ENCODE measurements around the gene MORC2. TPM values are rescaled to one million over a fixed set of nuclear protein-coding genes. Genes with fewer than 3 reads are reported as not detected.
A peak's percentile ranks its signal among the peaks of the same experiment; 100 is the strongest.

MORC2 gene
- total RNA-seq, 1 experiment from 2014 or later = 12.0 TPM

DNA sequence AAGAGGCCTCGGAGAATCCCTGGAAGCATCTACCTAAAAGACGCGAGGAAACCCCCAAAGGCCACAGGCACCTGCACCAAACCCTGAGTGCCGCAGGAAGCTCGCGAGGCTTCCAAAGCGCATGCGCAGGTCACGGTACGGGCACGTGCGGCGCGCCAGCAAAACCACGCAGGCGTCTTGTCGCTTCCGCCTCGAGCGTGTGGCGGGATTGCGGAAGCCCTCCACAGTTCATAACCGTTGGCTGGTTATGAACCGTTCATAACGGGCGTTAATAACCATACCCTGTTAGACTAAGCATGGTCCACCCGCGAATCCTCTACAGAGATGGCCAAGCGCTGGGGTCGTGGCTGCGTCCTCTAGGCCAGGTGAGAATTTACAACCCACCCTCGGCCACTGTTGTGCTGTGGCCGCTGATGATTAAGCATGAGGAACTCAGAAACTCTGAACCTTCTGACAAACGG is 46.4 kb downstream of the MORC2 start:
- Histone ChIP-seq H2AFZ (ENCODE audit: low read length) (no peak overlapping the region), H3K9me3 (ENCODE audit: low read length) (no peaks in the 10 kb centered on the region), H3K4me3 (ENCODE audit: low read length) (no peak overlapping the region), H3K4me2 (ENCODE audit: low read length) (no peak overlapping the region), H3F3A (ENCODE audit: low read length, unreplicated experiment) (no peaks in the 10 kb centered on the region), H3K79me2 (ENCODE audit: low read length) (no peaks in the 10 kb centered on the region), H3K27ac (ENCODE audit: low read length) (no peak overlapping the region), H3K36me3 (ENCODE audit: low read depth, low read length) (no peaks in the 10 kb centered on the region), H3K4me1 (ENCODE audit: insufficient read depth, low read length) (no peaks in the 10 kb centered on the region), H3K9me2 (replicated peaks; ENCODE audit: low read length) (no peaks in the 10 kb centered on the region), H4K20me1 (ENCODE audit: low read length) (no peaks in the 10 kb centered on the region), H3K27me3 (ENCODE audit: low read length) (no peaks in the 10 kb centered on the region), H3K9ac (ENCODE audit: low read length) (no peak overlapping the region)
- CTCF ChIA-PET = no interaction called here
- BruUV-seq (replicated peaks) = no TSS peak
- ATAC-seq = no peak
- DNase-seq = no peak
- intact Hi-C loops (cut with micrococcal nuclease) = no loop called here
- POLR2A ChIA-PET (ENCODE audit: unreplicated experiment) = no interaction called here
- no peak for TF ChIP-seq EZH2 (IDR thresholded peaks at IDR 0.05; ENCODE audit: low read length, unreplicated experiment)
- TF ChIP-seq EZH2phosphoT487 (IDR thresholded peaks at IDR 0.05; ENCODE audit: borderline replicate concordance, low read length) = no peak
- TF ChIP-seq, protein P1, sequence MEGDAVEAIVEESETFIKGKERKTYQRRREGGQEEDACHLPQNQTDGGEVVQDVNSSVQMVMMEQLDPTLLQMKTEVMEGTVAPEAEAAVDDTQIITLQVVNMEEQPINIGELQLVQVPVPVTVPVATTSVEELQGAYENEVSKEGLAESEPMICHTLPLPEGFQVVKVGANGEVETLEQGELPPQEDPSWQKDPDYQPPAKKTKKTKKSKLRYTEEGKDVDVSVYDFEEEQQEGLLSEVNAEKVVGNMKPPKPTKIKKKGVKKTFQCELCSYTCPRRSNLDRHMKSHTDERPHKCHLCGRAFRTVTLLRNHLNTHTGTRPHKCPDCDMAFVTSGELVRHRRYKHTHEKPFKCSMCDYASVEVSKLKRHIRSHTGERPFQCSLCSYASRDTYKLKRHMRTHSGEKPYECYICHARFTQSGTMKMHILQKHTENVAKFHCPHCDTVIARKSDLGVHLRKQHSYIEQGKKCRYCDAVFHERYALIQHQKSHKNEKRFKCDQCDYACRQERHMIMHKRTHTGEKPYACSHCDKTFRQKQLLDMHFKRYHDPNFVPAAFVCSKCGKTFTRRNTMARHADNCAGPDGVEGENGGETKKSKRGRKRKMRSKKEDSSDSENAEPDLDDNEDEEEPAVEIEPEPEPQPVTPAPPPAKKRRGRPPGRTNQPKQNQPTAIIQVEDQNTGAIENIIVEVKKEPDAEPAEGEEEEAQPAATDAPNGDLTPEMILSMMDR (conservative IDR thresholded peaks at IDR 0.05; ENCODE audit: low read depth, low read length) = no peak

DNA sequence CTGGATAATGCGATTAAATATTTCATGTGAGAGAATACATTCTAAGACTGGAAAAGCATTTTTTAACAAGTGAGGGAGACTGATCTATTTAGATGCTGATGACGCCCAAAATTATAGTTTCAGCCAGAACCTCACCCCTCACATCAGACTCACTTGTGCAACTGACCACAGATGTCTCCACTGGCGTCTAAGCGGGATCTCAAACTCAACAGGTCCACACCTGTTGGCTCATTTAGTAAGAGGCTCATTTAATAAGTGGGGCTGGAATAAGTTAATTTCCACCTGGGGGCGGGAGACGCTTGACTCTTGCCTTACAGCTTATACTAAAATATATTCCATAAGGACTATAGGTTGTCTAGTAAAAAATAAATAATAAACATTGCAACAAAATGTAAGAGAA is 47.5 kb downstream of the MORC2 start:
- intact Hi-C loops (cut with micrococcal nuclease) = no loop called here
- Histone ChIP-seq H3K27ac (ENCODE audit: low read length) (no peak overlapping the region), H3K4me1 (ENCODE audit: insufficient read depth, low read length) (no peaks in the 10 kb centered on the region), H3K4me3 (ENCODE audit: low read length) (no peak overlapping the region), H2AFZ (ENCODE audit: low read length) (no peak overlapping the region), H3K9ac (ENCODE audit: low read length) (no peak overlapping the region), H3K27me3 (ENCODE audit: low read length) (no peaks in the 10 kb centered on the region), H4K20me1 (ENCODE audit: low read length) (no peaks in the 10 kb centered on the region), H3K9me2 (replicated peaks; ENCODE audit: low read length) (no peaks in the 10 kb centered on the region), H3K79me2 (ENCODE audit: low read length) (no peaks in the 10 kb centered on the region), H3K9me3 (ENCODE audit: low read length) (no peaks in the 10 kb centered on the region), H3K36me3 (ENCODE audit: low read depth, low read length) (no peaks in the 10 kb centered on the region), H3K4me2 (ENCODE audit: low read length) (no peak overlapping the region), H3F3A (ENCODE audit: low read length, unreplicated experiment) (no peaks in the 10 kb centered on the region)
- CTCF ChIA-PET = interaction anchor here (0.6 to 1.2 kb wide), 2 partner anchors 157 to 187 kb away, joined by 5 to 11 read pairs; no protein-coding TSS in a partner anchor
- ATAC-seq (no peak), DNase-seq (no peak)
- TF ChIP-seq, protein P1 (conservative IDR thresholded peaks at IDR 0.05; ENCODE audit: low read depth, low read length) = no peak
- TF ChIP-seq EZH2 (IDR thresholded peaks at IDR 0.05; ENCODE audit: low read length, unreplicated experiment) = no peak
- TF ChIP-seq EZH2phosphoT487 (IDR thresholded peaks at IDR 0.05; ENCODE audit: borderline replicate concordance, low read length) = no peak
- POLR2A ChIA-PET (ENCODE audit: unreplicated experiment) = interaction anchor here (0.6 kb wide), 1 partner anchor 181 kb away, joined by 3 read pairs; no protein-coding TSS in a partner anchor
- no TSS peak for BruUV-seq (replicated peaks)

DNA sequence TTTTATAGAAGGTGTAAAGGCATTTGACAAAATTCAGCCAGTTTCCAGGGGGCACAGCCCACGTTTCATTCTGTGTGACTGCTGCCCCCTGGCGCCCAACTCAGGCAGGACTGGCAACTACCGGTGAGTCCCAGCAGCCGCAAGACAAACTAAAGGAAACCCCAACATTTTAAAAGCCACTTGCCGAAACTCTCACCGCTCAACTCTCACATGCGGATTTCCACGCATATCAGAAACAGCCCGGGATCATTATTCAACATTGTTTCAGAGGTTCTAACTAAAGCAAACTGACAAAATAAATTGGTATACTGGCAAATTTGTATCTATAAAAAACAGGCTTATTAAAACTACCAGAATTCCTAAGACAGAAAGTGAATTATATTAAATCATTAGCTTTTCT is 48.2 kb downstream of the MORC2 start:
- Histone ChIP-seq H3K9me3 (ENCODE audit: low read length) (no peaks in the 10 kb centered on the region), H3K79me2 (ENCODE audit: low read length) (no peaks in the 10 kb centered on the region), H3K9me2 (replicated peaks; ENCODE audit: low read length) (no peaks in the 10 kb centered on the region), H2AFZ (ENCODE audit: low read length) (peak overlapping the region; percentile 61; the same call in 1 of the 2 replicates), H4K20me1 (ENCODE audit: low read length) (no peaks in the 10 kb centered on the region), H3K27ac (ENCODE audit: low read length) (no peak overlapping the region), H3K27me3 (ENCODE audit: low read length) (no peaks in the 10 kb centered on the region), H3F3A (ENCODE audit: low read length, unreplicated experiment) (no peaks in the 10 kb centered on the region), H3K36me3 (ENCODE audit: low read depth, low read length) (no peaks in the 10 kb centered on the region), H3K4me1 (ENCODE audit: insufficient read depth, low read length) (no peaks in the 10 kb centered on the region), H3K9ac (ENCODE audit: low read length) (peak overlapping the region; percentile 48; the same call in 1 of the 2 replicates), H3K4me3 (ENCODE audit: low read length) (no peak overlapping the region), H3K4me2 (ENCODE audit: low read length) (peak overlapping the region; percentile 49; the same call in 1 of the 2 replicates)
- intact Hi-C loops (cut with micrococcal nuclease) = loop anchor here (1.0 kb wide), 2 partner anchors 157 to 286 kb away; no protein-coding TSS in a partner anchor
- CTCF ChIA-PET = interaction anchor here (0.6 to 1.2 kb wide), 6 partner anchors 127 to 764 kb away, joined by 3 to 11 read pairs (median 4); no protein-coding TSS in a partner anchor
- no TSS peak for BruUV-seq (replicated peaks)
- POLR2A ChIA-PET (ENCODE audit: unreplicated experiment) = no interaction called here
- TF ChIP-seq, protein P1 (conservative IDR thresholded peaks at IDR 0.05; ENCODE audit: low read depth, low read length) = peak; percentile 82
- TF ChIP-seq EZH2 (IDR thresholded peaks at IDR 0.05; ENCODE audit: low read length, unreplicated experiment) (no peak), EZH2phosphoT487 (IDR thresholded peaks at IDR 0.05; ENCODE audit: borderline replicate concordance, low read length) (no peak)
- ATAC-seq = peak; percentile 70
- DNase-seq = peak; percentile 70
